B cell (primary cell): ENCODE data around the gene MAIP1. TPM values are rescaled to one million over a fixed set of nuclear protein-coding genes. Genes with fewer than 3 reads are reported as not detected.

Experiments used
- ATAC-seq: fragments of 200-7000 bp; cut with Tn5 transposase; one replicate; pipeline ENCODE4 v1.10.0; 2021; ENCODE audit warnings: low read depth, mild to moderate bottlenecking, moderate number of reproducible peaks, moderate library complexity
- CTCF ChIA-PET: fragments of 350-600 bp; sonication (Branson Sonifier 250); formaldehyde crosslinking; loops from one replicate; lab custom pipeline; 2021; ENCODE audit warnings: antibody characterized with exemption, inconsistent platforms; lab: Charles Lee
- POLR2A ChIA-PET: fragments of 350-600 bp; sonication (Branson Sonifier 250); formaldehyde crosslinking; loops from one replicate; lab custom pipeline; 2021; ENCODE audit warnings: antibody characterized with exemption; lab: Charles Lee
- DNase-seq: peaks from one replicate; pipeline ENCODE4 v3.0.0; 2013
- H2AFZ ChIP-seq: 2 replicates; pipeline ENCODE4 v1.6.1; 2012; ENCODE audit warnings: mild to moderate bottlenecking, low read depth, low read length; ENCODE audit not compliant: insufficient read depth, poor library complexity, severe bottlenecking
- H3K27ac ChIP-seq, 2 donors: 1 replicate in 1 of 2; 2 replicates in 1 of 2; pipeline ENCODE4 v1.5.1; 2012 to 2013; ENCODE audit warnings: low read length in 2 of 2, mild to moderate bottlenecking in 2 of 2, moderate library complexity in 1 of 2
- H3K27me3 ChIP-seq, 4 experiments: fragments of 200-600 bp in 1 of 4; sonication (generic) in 1 of 4; replicated peaks in 1 of 4; 1 replicate in 2 of 4; 2 replicates in 2 of 4; pipeline versions ENCODE4 v1.6.1 to v1.7.0; 2013 to 2016; ENCODE audit warnings: low read length in 3 of 4, mild to moderate bottlenecking in 2 of 4, mixed read lengths in 1 of 4, moderate library complexity in 1 of 4; ENCODE audit not compliant: insufficient read depth in 4 of 4, control insufficient read depth in 3 of 4; ENCODE audit errors: control extremely low read depth in 1 of 4
- H3K36me3 ChIP-seq, 2 experiments: replicated peaks in 1 of 2; 1 replicate in 1 of 2; 2 replicates in 1 of 2; pipeline versions ENCODE4 v1.6.1 to v1.7.1; 2013; ENCODE audit warnings: low read length in 1 of 2; ENCODE audit not compliant: insufficient read depth in 2 of 2, control insufficient read depth in 1 of 2; ENCODE audit errors: control extremely low read depth in 1 of 2, extremely low read depth in 1 of 2
- H3K4me1 ChIP-seq, 2 donors: fragments of 200-600 bp in 1 of 2; sonication (generic) in 1 of 2; 1 replicate in 1 of 2; 2 replicates in 1 of 2; pipeline versions ENCODE4 v1.5.1 to v1.6.1; 2013 to 2017; ENCODE audit warnings: low read length in 2 of 2; ENCODE audit not compliant: control insufficient read depth in 2 of 2, insufficient read depth in 2 of 2
- H3K4me2 ChIP-seq: replicated peaks from 2 replicates; pipeline ENCODE3; 2012; ENCODE audit warnings: mild to moderate bottlenecking, low read depth, low read length; ENCODE audit not compliant: poor library complexity, severe bottlenecking
- H3K4me3 ChIP-seq, 5 experiments: fragments of 200-600 bp in 1 of 5; sonication (generic) in 1 of 5; 1 replicate in 3 of 5; 2 replicates in 2 of 5; pipeline versions ENCODE4 v1.5.1 to v1.7.0; 2011 to 2016; ENCODE audit warnings: low read length in 4 of 5, mild to moderate bottlenecking in 4 of 5, low read depth in 2 of 5, control low read depth in 1 of 5, moderate library complexity in 1 of 5; ENCODE audit not compliant: insufficient read depth in 1 of 5; ENCODE audit errors: control extremely low read depth in 1 of 5, extremely low read depth in 1 of 5
- H3K79me2 ChIP-seq: fragments of 200-600 bp; sonication (generic); one replicate; pipeline ENCODE4 v1.6.0; 2016; ENCODE audit warnings: low read length; ENCODE audit not compliant: control insufficient read depth, insufficient read depth
- H3K9ac ChIP-seq: fragments of 200-600 bp; sonication (generic); 2 replicates; pipeline ENCODE4 v1.6.1; 2017; ENCODE audit warnings: mild to moderate bottlenecking, low read length, moderate library complexity
- H3K9me3 ChIP-seq, 3 donors: one replicate each; pipeline versions ENCODE4 v1.6.1 to v1.7.1; 2013; ENCODE audit warnings: low read length in 2 of 3; ENCODE audit not compliant: control insufficient read depth in 2 of 3, insufficient read depth in 1 of 3; ENCODE audit errors: control extremely low read depth in 1 of 3
- H4K20me1 ChIP-seq: 2 replicates; pipeline ENCODE4 v1.6.0; 2012; ENCODE audit warnings: mild to moderate bottlenecking, low read length; ENCODE audit not compliant: insufficient read depth, control insufficient read depth, poor library complexity, severe bottlenecking
- H3K27ac Mint-ChIP-seq: one replicate; pipeline ENCODE4 v1.8.0; 2021; ENCODE audit warnings: mixed read lengths
- H3K27me3 Mint-ChIP-seq: one replicate; pipeline ENCODE4 v1.8.0; 2021; ENCODE audit warnings: mixed read lengths
- H3K4me1 Mint-ChIP-seq: one replicate; pipeline ENCODE4 v1.8.0; 2021; ENCODE audit warnings: mixed read lengths
- H3K4me3 Mint-ChIP-seq: one replicate; pipeline ENCODE4 v1.8.0; 2021; ENCODE audit warnings: mixed read lengths
- H3K9me3 Mint-ChIP-seq: one replicate; pipeline ENCODE4 v1.8.0; 2022; ENCODE audit warnings: mixed read lengths; ENCODE audit not compliant: insufficient read depth
- CTCF ChIP-seq: fragments of 200-600 bp; IDR thresholded peaks from one replicate; pipeline ENCODE4 v1.8.0; 2022; ENCODE audit warnings: antibody characterized with exemption, mild to moderate bottlenecking
- EZH2 ChIP-seq: IDR thresholded peaks from 2 replicates; pipeline ENCODE4 v1.6.1; 2012; ENCODE audit warnings: borderline replicate concordance, low read depth, mild to moderate bottlenecking, moderate library complexity, low read length; ENCODE audit not compliant: insufficient read depth, poor library complexity, severe bottlenecking
- WGBS: methylation state at CpG from one replicate; pipeline ENCODE4 v1.1.5; 2013; ENCODE audit warnings: missing lambda C conversion rate; ENCODE audit not compliant: insufficient coverage; 5-methylcytosine and 5-hydroxymethylcytosine counted together
- intact Hi-C: fragments of 100-400 bp; cut with micrococcal nuclease; formaldehyde crosslinking; loops from one replicate; pipeline ENCODE4 v1.10.0; 2022
- polyA plus RNA-seq: library from polyadenylated mRNA; depleted of rRNA; stranded (reverse); fragments of >200 nt; gene quantifications from 2 replicates; pipeline ENCODE4 v1.2.3, GENCODE V29; 2012
- total RNA-seq, 2 donors: library from RNA; stranded (reverse); fragments of 120-200 nt in 1 of 2; gene quantifications; 1 replicate in 1 of 2; 2 replicates in 1 of 2; pipeline versions ENCODE4 v1.2.3 to v1.2.4, GENCODE V29; 2013 to 2022

MAIP1 gene
- total and polyA plus RNA-seq, 2 donors (not counting 1 experiment from before 2014, with no cell fraction given), result 14.4 to 15.8 TPM

- Histone ChIP-seq H4K20me1 (no peaks in the 10 kb centered on the region), H3K27ac (no peak overlapping the region), H3K4me2 (no peak overlapping the region), H3K36me3 (no peaks in the 10 kb centered on the region), H3K4me3 (no peak overlapping the region), H3K27me3 (peaks cover 0 to 2% (median 0%) of the 10 kb centered on the region in 4 experiments), H3K9ac (no peak overlapping the region), H2AFZ (no peak overlapping the region), H3K9me3 (peaks cover 0 to 4% (median 0%) of the 10 kb centered on the region in 3 donors), H3K79me2 (no peaks in the 10 kb centered on the region), H3K4me1 (no peaks in the 10 kb centered on the region)
- ATAC-seq (no peak), DNase-seq (no peak)
- Mint-ChIP-seq H3K27ac (no peak overlapping the region), H3K9me3 (peaks cover 2% of the 10 kb centered on the region), H3K4me1 (peaks cover 2% of the 10 kb centered on the region), H3K4me3 (no peak overlapping the region), H3K27me3 (no peaks in the 10 kb centered on the region)
- WGBS, result 93% methylated on average over 4 of the region's 5 CpGs
- POLR2A ChIA-PET, result no interaction called here
- intact Hi-C loops, result loop anchor here (5.0 kb wide), 1 partner anchor 720 kb away; no protein-coding TSS in a partner anchor
- CTCF ChIA-PET, result no interaction called here
- TF ChIP-seq CTCF (no peak), EZH2 (no peak)
These were observed 26.9 kb downstream of the MAIP1 start for GRCh38 chr2:199982126-199982843.

- H3K4me1 ChIP-seq, result no peaks in the 10 kb centered on the region
- intact Hi-C loops, result loop anchor here (5.0 kb wide), 1 partner anchor 719 kb away; no protein-coding TSS in a partner anchor
- Mint-ChIP-seq H3K9me3 (peaks cover 2% of the 10 kb centered on the region), H3K27ac (no peak overlapping the region), H3K4me1 (peaks cover 2% of the 10 kb centered on the region), H3K27me3 (no peaks in the 10 kb centered on the region), H3K4me3 (no peak overlapping the region)
- H3K79me2 ChIP-seq, result no peaks in the 10 kb centered on the region
- no peak overlapping the region for H3K4me2 ChIP-seq
- H4K20me1 ChIP-seq, result no peaks in the 10 kb centered on the region
- no peak for DNase-seq
- WGBS, result no CpG with 5 or more reads among the region's 1 CpG
- H3K9ac ChIP-seq, result no peak overlapping the region
- peaks cover 0 to 2% (median 0%) of the 10 kb centered on the region in 4 experiments for H3K27me3 ChIP-seq
- TF ChIP-seq EZH2 (no peak), CTCF (no peak)
- no peak for ATAC-seq
- no peak overlapping the region for H3K27ac ChIP-seq
- no peaks in the 10 kb centered on the region for H3K36me3 ChIP-seq
- ChIA-PET CTCF (interaction anchor here (1.4 kb wide), 1 partner anchor 498 kb away, joined by 3 read pairs; no protein-coding TSS in a partner anchor), POLR2A (no interaction called here)
- H2AFZ ChIP-seq, result no peak overlapping the region
- peaks cover 0 to 4% (median 0%) of the 10 kb centered on the region in 3 donors for H3K9me3 ChIP-seq
- H3K4me3 ChIP-seq, result no peak overlapping the region
These were observed 28.2 kb downstream of the MAIP1 start for GRCh38 chr2:199983534-199983933.
